Measurements from ENCODE around the gene GARRE1. TPM values are rescaled to one million over a fixed set of nuclear protein-coding genes. Genes with fewer than 3 reads are reported as not detected.
"Not testable (repeated sequence)": the region's sequence is repeated elsewhere in the genome, so short reads cannot be mapped to it uniquely, and the experiment has no call there.

Gene GARRE1
- total and polyA plus RNA-seq, 9 donors, result 13.3 to 39.1 (median 22.5) TPM

- WGBS, 3 donors, result 81 to 89% (median 81%) methylated on average over 2 of the region's 2 CpGs
- H3K27me3 ChIP-seq, result no peaks in the 10 kb centered on the region
- no peak for DNase-seq
- no peak overlapping the region for H3K27ac ChIP-seq
- TF ChIP-seq EP300 (IDR thresholded peaks at IDR 0.05) (no peak), POLR2A (IDR thresholded peaks at IDR 0.05) (no peak)
- TF ChIP-seq, protein P1, sequence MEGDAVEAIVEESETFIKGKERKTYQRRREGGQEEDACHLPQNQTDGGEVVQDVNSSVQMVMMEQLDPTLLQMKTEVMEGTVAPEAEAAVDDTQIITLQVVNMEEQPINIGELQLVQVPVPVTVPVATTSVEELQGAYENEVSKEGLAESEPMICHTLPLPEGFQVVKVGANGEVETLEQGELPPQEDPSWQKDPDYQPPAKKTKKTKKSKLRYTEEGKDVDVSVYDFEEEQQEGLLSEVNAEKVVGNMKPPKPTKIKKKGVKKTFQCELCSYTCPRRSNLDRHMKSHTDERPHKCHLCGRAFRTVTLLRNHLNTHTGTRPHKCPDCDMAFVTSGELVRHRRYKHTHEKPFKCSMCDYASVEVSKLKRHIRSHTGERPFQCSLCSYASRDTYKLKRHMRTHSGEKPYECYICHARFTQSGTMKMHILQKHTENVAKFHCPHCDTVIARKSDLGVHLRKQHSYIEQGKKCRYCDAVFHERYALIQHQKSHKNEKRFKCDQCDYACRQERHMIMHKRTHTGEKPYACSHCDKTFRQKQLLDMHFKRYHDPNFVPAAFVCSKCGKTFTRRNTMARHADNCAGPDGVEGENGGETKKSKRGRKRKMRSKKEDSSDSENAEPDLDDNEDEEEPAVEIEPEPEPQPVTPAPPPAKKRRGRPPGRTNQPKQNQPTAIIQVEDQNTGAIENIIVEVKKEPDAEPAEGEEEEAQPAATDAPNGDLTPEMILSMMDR (IDR thresholded peaks at IDR 0.05), result no peak
- no peaks in the 10 kb centered on the region for H3K4me1 ChIP-seq (ENCODE audit: insufficient read depth)
- H3K4me3 ChIP-seq, result no peak overlapping the region
- intact Hi-C loops (cut with DNase I), result no loop called here
- no peaks in the 10 kb centered on the region for H3K9me3 ChIP-seq
- H3K36me3 ChIP-seq, result no peaks in the 10 kb centered on the region
Measured at GRCh38 chr19:34213283-34213682, 41.1 kb upstream of the GARRE1 start.

- no peak overlapping the region for H3K27ac ChIP-seq
- no peaks in the 10 kb centered on the region for H3K27me3 ChIP-seq
- H3K36me3 ChIP-seq, result no peaks in the 10 kb centered on the region
- 97 to 99% (median 97%) methylated on average over 4 of the region's 4 CpGs for WGBS, 3 donors
- no peak for TF ChIP-seq POLR2A (IDR thresholded peaks at IDR 0.05)
- TF ChIP-seq EP300 (IDR thresholded peaks at IDR 0.05), result no peak
- TF ChIP-seq, protein P1 (IDR thresholded peaks at IDR 0.05), result no peak
- no peaks in the 10 kb centered on the region for H3K9me3 ChIP-seq
- intact Hi-C loops (cut with DNase I), result no loop called here
- no peak overlapping the region for H3K4me3 ChIP-seq
- no peaks in the 10 kb centered on the region for H3K4me1 ChIP-seq (ENCODE audit: insufficient read depth)
- DNase-seq, result no peak
Measured at GRCh38 chr19:34214040-34214439, 40.3 kb upstream of the GARRE1 start.

DNA sequence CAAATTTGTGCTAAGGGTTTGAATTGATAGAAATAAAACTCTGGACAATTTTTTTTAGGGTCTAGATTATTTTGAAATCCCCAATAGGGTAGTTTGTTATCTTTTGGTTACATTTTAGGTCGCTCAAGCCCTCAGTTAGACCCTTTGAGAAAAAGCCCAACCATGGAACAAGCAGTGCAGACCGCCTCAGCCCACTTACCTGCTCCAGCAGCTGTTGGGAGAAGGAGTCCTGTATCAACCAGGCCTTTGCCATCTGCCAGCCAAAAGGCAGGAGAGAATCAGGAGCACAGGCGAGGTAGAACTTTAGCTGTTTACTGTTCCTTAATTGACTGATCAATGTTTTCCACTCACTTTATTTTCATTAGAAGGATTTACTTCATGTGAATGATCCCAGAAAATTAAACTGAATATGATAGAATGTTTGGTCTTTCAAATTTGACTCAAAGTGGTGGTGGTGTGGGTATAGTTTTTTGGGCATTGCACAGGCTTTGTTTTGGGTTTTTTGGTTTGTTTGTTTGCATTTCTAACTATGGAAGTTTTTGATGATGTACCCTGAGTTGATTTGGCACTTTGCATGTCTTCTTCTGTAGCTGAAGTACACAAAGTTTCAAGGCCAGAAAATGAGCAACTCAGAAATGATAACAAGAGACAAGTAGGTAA, 39.2 kb upstream of the GARRE1 start:
- no peaks in the 10 kb centered on the region for H3K4me1 ChIP-seq (ENCODE audit: insufficient read depth)
- no peak for DNase-seq
- TF ChIP-seq, protein P1 (IDR thresholded peaks at IDR 0.05), result no peak
- no peak for TF ChIP-seq POLR2A (IDR thresholded peaks at IDR 0.05)
- TF ChIP-seq EP300 (IDR thresholded peaks at IDR 0.05), result no peak
- H3K9me3 ChIP-seq, result no peaks in the 10 kb centered on the region
- H3K27me3 ChIP-seq, result no peaks in the 10 kb centered on the region
- WGBS, 3 donors, result 78 to 90% (median 80%) methylated on average over 3 of the region's 3 CpGs
- intact Hi-C loops (cut with DNase I), result no loop called here
- no peak overlapping the region for H3K4me3 ChIP-seq
- H3K27ac ChIP-seq, result no peak overlapping the region
- H3K36me3 ChIP-seq, result no peaks in the 10 kb centered on the region

GRCh38 chr19:34215666-34216038, 38.7 kb upstream of the GARRE1 start:
- 96 to 99% (median 98%) methylated on average over 3 of the region's 3 CpGs for WGBS, 3 donors
- TF ChIP-seq, protein P1 (IDR thresholded peaks at IDR 0.05), result no peak
- TF ChIP-seq EP300 (IDR thresholded peaks at IDR 0.05), result no peak
- TF ChIP-seq POLR2A (IDR thresholded peaks at IDR 0.05), result no peak
- H3K36me3 ChIP-seq, result no peaks in the 10 kb centered on the region
- H3K9me3 ChIP-seq, result no peaks in the 10 kb centered on the region
- H3K4me3 ChIP-seq, result no peak overlapping the region
- no peaks in the 10 kb centered on the region for H3K4me1 ChIP-seq (ENCODE audit: insufficient read depth)
- DNase-seq, result no peak
- intact Hi-C loops (cut with DNase I), result no loop called here
- no peak overlapping the region for H3K27ac ChIP-seq
- H3K27me3 ChIP-seq, result no peaks in the 10 kb centered on the region

GRCh38 chr19:34216745-34217219, 37.6 kb upstream of the GARRE1 start:
- H3K9me3 ChIP-seq; H3K27me3 ChIP-seq; H3K36me3 ChIP-seq; H3K4me3 ChIP-seq; H3K27ac ChIP-seq; DNase-seq; H3K4me1 ChIP-seq (ENCODE audit: insufficient read depth); intact Hi-C loops (cut with DNase I): not testable (repeated sequence)
- 75 to 78% (median 76%) methylated on average over 14 of the region's 14 CpGs for WGBS, 3 donors

Measured in ovary (tissue), 9 donors.